Breast epithelium (tissue), 3 donors: ENCODE data around the gene NIPAL3.

ENCODE experiments used
- POLR2A ChIP-seq: fragments of 450-650 bp; IDR thresholded peaks from one replicate; pipeline ENCODE4 v1.6.1; 2016; ENCODE audit warnings: antibody characterized with exemption, mild to moderate bottlenecking, moderate library complexity
- POLR2AphosphoS5 ChIP-seq, 3 donors: sonication (generic); formaldehyde crosslinking; IDR thresholded peaks; one replicate each; pipeline ENCODE4 v1.6.1; 2017; ENCODE audit warnings: antibody characterized with exemption in 3 of 3
- TF ChIP-seq, protein P1 (sequence below), 3 donors: fragments of 450-650 bp; IDR thresholded peaks; one replicate each; pipeline ENCODE4 v1.5.1; 2016 to 2017; ENCODE audit warnings: antibody characterized with exemption in 3 of 3, mild to moderate bottlenecking in 3 of 3, moderate library complexity in 3 of 3

DNA sequence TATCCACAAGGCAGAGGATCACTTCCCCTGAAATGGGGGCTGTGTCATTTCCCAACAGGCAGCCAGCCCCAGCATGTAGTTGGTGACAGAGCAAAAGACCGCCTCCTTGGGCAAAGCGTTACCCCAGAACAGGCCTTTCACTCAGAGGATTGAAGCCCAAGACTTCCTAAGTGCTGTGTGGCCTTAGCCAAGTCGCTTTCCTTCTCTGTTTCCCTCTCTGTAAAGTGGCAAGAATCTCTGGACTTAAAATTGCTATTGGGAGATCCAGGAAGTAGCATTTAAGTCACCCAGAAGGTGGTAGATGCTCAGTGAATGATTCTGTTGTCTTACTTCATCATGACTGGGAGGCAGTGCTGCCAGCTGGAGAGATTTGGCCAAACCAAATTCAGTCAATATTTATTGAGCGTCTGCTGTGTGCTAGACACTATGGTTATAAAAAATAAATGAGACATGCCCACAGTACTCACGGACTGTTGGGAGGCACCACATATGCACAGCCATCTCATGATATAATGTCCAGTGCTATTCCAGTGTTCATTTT, 35.3 kb downstream of the NIPAL3 start:
- TF ChIP-seq, protein P1, sequence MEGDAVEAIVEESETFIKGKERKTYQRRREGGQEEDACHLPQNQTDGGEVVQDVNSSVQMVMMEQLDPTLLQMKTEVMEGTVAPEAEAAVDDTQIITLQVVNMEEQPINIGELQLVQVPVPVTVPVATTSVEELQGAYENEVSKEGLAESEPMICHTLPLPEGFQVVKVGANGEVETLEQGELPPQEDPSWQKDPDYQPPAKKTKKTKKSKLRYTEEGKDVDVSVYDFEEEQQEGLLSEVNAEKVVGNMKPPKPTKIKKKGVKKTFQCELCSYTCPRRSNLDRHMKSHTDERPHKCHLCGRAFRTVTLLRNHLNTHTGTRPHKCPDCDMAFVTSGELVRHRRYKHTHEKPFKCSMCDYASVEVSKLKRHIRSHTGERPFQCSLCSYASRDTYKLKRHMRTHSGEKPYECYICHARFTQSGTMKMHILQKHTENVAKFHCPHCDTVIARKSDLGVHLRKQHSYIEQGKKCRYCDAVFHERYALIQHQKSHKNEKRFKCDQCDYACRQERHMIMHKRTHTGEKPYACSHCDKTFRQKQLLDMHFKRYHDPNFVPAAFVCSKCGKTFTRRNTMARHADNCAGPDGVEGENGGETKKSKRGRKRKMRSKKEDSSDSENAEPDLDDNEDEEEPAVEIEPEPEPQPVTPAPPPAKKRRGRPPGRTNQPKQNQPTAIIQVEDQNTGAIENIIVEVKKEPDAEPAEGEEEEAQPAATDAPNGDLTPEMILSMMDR (IDR thresholded peaks at IDR 0.05), result no peak
- TF ChIP-seq POLR2AphosphoS5 (IDR thresholded peaks at IDR 0.05), result no peak
- no peak for TF ChIP-seq POLR2A
